Adrenal gland (tissue), 12 donors: ENCODE results near the gene FAM89B. TPM values are rescaled to one million over a fixed set of nuclear protein-coding genes. Genes with fewer than 3 reads are reported as not detected.

ENCODE experiments used
- DNase-seq, 7 donors: peaks; one replicate each; pipeline ENCODE4 v3.0.0-alpha.2; 2019 to 2020
- H3K27ac ChIP-seq, 5 donors: fragments of 200-600 bp; sonication (generic) in 4 of 5; 1 replicate in 3 of 5; 2 replicates in 2 of 5; pipeline versions ENCODE4 v1.5.1 to v1.8.0; 2016 to 2020; ENCODE audit warnings: mild to moderate bottlenecking in 1 of 5
- H3K27me3 ChIP-seq: fragments of 200-600 bp; 2 replicates; pipeline ENCODE4 v1.8.0; 2021
- H3K36me3 ChIP-seq, 2 donors: fragments of 200-600 bp; replicated peaks in 1 of 2; 1 replicate in 1 of 2; 2 replicates in 1 of 2; pipeline versions ENCODE4 v1.5.1 to v1.8.0; 2018 to 2022
- H3K4me1 ChIP-seq, 2 donors: fragments of 200-600 bp; replicated peaks in 1 of 2; 1 replicate in 1 of 2; 2 replicates in 1 of 2; pipeline versions ENCODE4 v1.5.1 to v1.8.0; 2018 to 2021
- H3K4me3 ChIP-seq, 4 donors: fragments of 200-600 bp; sonication (generic) in 3 of 4; one replicate each; pipeline ENCODE4 v1.5.1; 2016 to 2018
- H3K9me3 ChIP-seq, 3 donors: fragments of 200-600 bp; sonication (generic) in 1 of 3; replicated peaks in 1 of 3; 1 replicate in 2 of 3; 2 replicates in 1 of 3; pipeline versions ENCODE4 v1.5.1 to v1.8.0; 2016 to 2021
- POLR2A ChIP-seq, 2 donors: fragments of 450-650 bp; IDR thresholded peaks; one replicate each; pipeline ENCODE4 v1.6.1; 2017; ENCODE audit warnings: antibody characterized with exemption in 2 of 2, mild to moderate bottlenecking in 2 of 2, moderate library complexity in 1 of 2
- WGBS, 4 donors: extraction: QIAGEN DNeasy Blood & Tissue Kit in 2 of 4; methylation state at CpG; one replicate each; pipeline versions ENCODE4 v1.1.5 to v1.1.7; 2013 to 2017; 5-methylcytosine and 5-hydroxymethylcytosine counted together
- intact Hi-C, 2 donors: fragments of 100-400 bp; cut with DNase I; formaldehyde crosslinking; loops; one replicate each; pipeline versions ENCODE4 v1.14.1 to v1.15.0; 2022 to 2023
- polyA plus RNA-seq, 3 donors: library from polyadenylated mRNA; stranded (reverse); fragments of 200-250 nt in 2 of 3; fragments of 350-450 nt in 1 of 3; fragmentation: Illumina TruSeq in 1 of 3; extraction: RNeasy Lipid Tissue Mini Kit (QIAGEN cat#74804) in 1 of 3; gene quantifications; one replicate each; pipeline ENCODE4 v1.2.3, GENCODE V29; 2013 to 2014
- total RNA-seq, 9 donors: library from RNA; depleted of rRNA in 4 of 9; stranded (reverse); fragments of >200 nt in 4 of 9; fragments of 120-200 nt in 1 of 9; fragmentation: NEBNext Ultra II Directional in 1 of 9; extraction: Animal tissue kit (Norgen Biotek cat#: 25700) in 1 of 9; gene quantifications; one replicate each; pipeline versions ENCODE4 v1.1.0 to v1.2.4, GENCODE V29; 2013 to 2023
- TF ChIP-seq, protein P1 (sequence below), 6 experiments: fragments of 450-650 bp in 4 of 6; fragments of 200-600 bp in 2 of 6; sonication (generic) in 1 of 6; IDR thresholded peaks; 1 replicate in 5 of 6; 2 replicates in 1 of 6; pipeline versions ENCODE4 v1.5.1 to v1.8.0; 2016 to 2021; ENCODE audit warnings: antibody characterized with exemption in 6 of 6, mild to moderate bottlenecking in 2 of 6, moderate library complexity in 1 of 6
- donor health status: healthy with polysubstance abuse.
- donor health status: Bipolar disorder and iron deficiency.
- donor health status: DM: yes; HTN: yes; CAD: no.
- donor health status: DM: no; HTN: no; CAD: no.
- donor health status: DM: no; HTN: no; CAD: no.
- donor health status: DM: yes; HTN: yes; CAD: no.

FAM89B gene
- total and polyA plus RNA-seq, 12 donors: 7.0 to 77.1 (median 45.9) TPM

DNA sequence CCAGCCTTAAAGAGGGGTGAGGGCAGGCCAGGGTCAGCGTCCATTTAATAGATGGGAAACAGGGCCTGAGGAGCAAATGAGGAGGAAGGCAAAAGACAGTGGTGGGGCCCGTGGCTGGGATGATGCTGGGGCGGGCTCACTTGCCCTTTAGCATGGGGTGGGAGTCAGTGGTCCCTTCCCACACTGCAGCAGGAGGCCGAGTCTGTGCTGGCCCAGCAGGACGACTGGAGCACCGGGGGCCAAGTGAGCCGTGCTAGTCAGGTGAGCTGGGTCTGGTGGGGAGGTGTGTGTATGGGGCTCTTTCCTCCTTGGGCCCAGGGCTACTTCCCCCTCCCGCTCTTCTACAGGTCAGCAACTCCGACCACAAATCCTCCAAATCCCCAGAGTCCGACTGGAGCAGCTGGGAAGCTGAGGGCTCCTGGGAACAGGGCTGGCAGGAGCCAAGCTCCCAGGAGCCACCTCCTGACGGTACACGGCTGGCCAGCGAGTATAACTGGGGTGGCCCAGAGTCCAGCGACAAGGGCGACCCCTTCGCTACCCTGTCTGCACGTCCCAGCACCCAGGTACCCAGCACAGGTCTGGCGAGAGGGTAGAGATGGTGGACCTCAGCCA lies 34.6 kb upstream of the FAM89B start:
- Histone ChIP-seq H3K36me3 (peaks cover 0 to 38% of the 10 kb centered on the region in 2 donors), H3K4me1 (peaks cover 20 to 26% of the 10 kb centered on the region in 2 donors), H3K4me3 (no peak overlapping the region), H3K27me3 (no peaks in the 10 kb centered on the region), H3K9me3 (no peaks in the 10 kb centered on the region), H3K27ac (peak overlapping the region in 1 of 5 donors; percentile 47)
- DNase-seq: peak in 2 of 7 donors; percentile 7 to 41
- 78 to 88% (median 82%) methylated on average over 9 to 18 of the region's 18 CpGs for WGBS, 4 donors
- TF ChIP-seq POLR2A (IDR thresholded peaks at IDR 0.05): no peak
- TF ChIP-seq, protein P1, sequence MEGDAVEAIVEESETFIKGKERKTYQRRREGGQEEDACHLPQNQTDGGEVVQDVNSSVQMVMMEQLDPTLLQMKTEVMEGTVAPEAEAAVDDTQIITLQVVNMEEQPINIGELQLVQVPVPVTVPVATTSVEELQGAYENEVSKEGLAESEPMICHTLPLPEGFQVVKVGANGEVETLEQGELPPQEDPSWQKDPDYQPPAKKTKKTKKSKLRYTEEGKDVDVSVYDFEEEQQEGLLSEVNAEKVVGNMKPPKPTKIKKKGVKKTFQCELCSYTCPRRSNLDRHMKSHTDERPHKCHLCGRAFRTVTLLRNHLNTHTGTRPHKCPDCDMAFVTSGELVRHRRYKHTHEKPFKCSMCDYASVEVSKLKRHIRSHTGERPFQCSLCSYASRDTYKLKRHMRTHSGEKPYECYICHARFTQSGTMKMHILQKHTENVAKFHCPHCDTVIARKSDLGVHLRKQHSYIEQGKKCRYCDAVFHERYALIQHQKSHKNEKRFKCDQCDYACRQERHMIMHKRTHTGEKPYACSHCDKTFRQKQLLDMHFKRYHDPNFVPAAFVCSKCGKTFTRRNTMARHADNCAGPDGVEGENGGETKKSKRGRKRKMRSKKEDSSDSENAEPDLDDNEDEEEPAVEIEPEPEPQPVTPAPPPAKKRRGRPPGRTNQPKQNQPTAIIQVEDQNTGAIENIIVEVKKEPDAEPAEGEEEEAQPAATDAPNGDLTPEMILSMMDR (IDR thresholded peaks at IDR 0.05): no peak
- intact Hi-C loops: no loop called here

DNA sequence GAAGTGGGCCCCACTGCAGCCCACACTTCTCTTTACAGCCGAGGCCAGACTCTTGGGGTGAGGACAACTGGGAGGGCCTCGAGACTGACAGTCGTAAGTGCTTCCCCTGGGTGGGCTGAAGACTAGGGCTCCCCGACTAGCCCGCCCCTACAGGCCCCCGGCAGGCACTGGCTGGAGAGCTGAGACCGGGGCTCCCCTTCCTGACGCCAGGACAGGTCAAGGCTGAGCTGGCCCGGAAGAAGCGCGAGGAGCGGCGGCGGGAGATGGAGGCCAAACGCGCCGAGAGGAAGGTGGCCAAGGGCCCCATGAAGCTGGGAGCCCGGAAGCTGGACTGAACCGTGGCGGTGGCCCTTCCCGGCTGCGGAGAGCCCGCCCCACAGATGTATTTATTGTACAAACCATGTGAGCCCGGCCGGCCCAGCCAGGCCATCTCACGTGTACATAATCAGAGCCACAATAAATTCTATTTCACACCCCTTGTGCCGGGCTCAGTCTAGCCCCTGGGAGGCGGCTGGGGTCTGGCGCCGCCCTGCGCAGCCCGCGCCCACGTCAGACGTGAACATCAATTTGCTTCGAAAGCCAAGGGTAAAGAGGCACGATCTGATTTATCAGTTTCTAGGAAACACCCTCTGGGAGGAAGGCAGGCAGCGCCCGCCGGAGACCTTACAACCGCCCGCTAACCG lies 34.0 kb upstream of the FAM89B start:
- peak in 3 of 7 donors; percentile 25 to 39 (median 37) for DNase-seq
- intact Hi-C loops: no loop called here
- WGBS, 4 donors: 68 to 87% (median 69%) methylated on average over 16 to 43 of the region's 43 CpGs

DNA sequence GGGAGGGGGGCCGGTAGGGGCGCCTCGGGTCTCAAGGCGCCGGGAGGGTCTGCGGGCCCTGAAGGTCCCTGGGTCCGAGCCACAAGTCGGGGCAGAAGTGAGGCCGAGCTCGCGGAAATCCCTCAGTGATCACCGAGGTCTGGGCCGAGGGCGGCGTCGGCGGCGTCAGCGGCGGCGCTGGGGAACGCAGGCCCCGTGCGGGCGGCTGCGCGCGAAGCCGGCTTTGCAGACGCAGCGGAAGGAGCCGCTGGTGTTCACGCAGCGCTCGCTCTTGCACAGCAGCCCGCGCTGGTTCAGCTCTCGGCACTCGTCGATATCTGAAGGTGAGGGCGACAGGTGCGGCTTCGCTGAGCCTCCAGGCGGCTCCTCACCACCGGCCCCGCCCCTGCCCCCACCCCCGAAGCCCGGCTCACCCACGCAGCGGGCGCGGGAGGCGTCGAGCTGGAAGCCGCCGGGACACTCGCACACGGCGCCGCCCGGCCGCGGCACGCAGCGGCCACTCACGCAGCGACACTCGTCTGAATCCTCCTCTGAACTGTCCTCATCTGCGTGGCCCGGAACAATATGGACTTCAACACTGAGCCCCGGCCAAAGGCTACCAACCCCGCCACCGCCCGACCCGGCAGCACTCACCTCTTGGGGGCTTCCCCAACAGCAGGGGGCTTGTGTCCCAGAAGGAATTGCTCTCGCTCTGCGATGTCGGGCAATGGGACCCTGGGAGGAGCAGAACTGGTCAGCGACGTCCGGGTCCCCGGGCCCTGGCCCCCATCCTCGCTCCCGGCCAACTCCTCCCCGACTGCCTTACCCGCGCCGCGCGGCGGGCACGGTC lies 33.2 kb upstream of the FAM89B start:
- 74 to 79% (median 78%) methylated on average over 18 to 92 of the region's 92 CpGs for WGBS, 4 donors

More for the DNA sequence above, 34.0 kb upstream of the FAM89B start:
- Histone ChIP-seq H3K36me3 (peaks cover 0 to 31% of the 10 kb centered on the region in 2 donors), H3K4me3 (no peak overlapping the region), H3K27me3 (no peaks in the 10 kb centered on the region), H3K9me3 (no peaks in the 10 kb centered on the region), H3K4me1 (peaks cover 20 to 26% of the 10 kb centered on the region in 2 donors), H3K27ac (peak overlapping the region in 1 of 5 donors; percentile 47)
- TF ChIP-seq POLR2A (IDR thresholded peaks at IDR 0.05): no peak
- TF ChIP-seq, protein P1 (IDR thresholded peaks at IDR 0.05): no peak

More for the DNA sequence above, 33.2 kb upstream of the FAM89B start:
- Histone ChIP-seq H3K27me3 (no peaks in the 10 kb centered on the region), H3K4me1 (peaks cover 20 to 26% of the 10 kb centered on the region in 2 donors), H3K4me3 (peak overlapping the region in 1 of 4 donors; percentile 58), H3K27ac (peak overlapping the region in 4 of 5 donors; percentile 62 to 93 (median 87)), H3K36me3 (peaks cover 0 to 29% of the 10 kb centered on the region in 2 donors), H3K9me3 (no peaks in the 10 kb centered on the region)
- TF ChIP-seq, protein P1 (IDR thresholded peaks at IDR 0.05): no peak
- no peak for TF ChIP-seq POLR2A (IDR thresholded peaks at IDR 0.05)
- intact Hi-C loops: no loop called here
- peak in 2 of 7 donors; percentile 27 to 35 for DNase-seq
